KOPT-K1 (cell line): ENCODE results near the gene GLYR1.

ENCODE experiments used
- H3K27ac ChIP-seq: fragments of 200-600 bp; sonication (generic); 2 replicates; pipeline ENCODE4 v1.5.1; 2016; ENCODE audit warnings: antibody characterized with exemption, mild to moderate bottlenecking, low read depth, low read length; ENCODE audit not compliant: poor library complexity, severe bottlenecking
- H3K36me3 ChIP-seq: fragments of 200-600 bp; sonication (generic); 2 replicates; pipeline ENCODE4 v1.5.1; 2017; ENCODE audit warnings: antibody characterized with exemption, mild to moderate bottlenecking, low read length, moderate library complexity; ENCODE audit not compliant: insufficient read depth
- H3K9me3 ChIP-seq: fragments of 200-600 bp; sonication (generic); 2 replicates; pipeline ENCODE4 v1.5.1; 2017; ENCODE audit warnings: antibody characterized with exemption, low read length, mild to moderate bottlenecking; ENCODE audit not compliant: insufficient read depth, poor library complexity, severe bottlenecking

Gene GLYR1

GRCh38 chr16:4813251-4814003 lies 33.7 kb downstream of the GLYR1 start:
- H3K27ac ChIP-seq, result no peak overlapping the region
- H3K9me3 ChIP-seq, result no peaks in the 10 kb centered on the region
- H3K36me3 ChIP-seq, result peaks cover 92% of the 10 kb centered on the region

- peaks cover 94% of the 10 kb centered on the region for H3K36me3 ChIP-seq
- H3K9me3 ChIP-seq, result no peaks in the 10 kb centered on the region
- no peak overlapping the region for H3K27ac ChIP-seq
Measured at GRCh38 chr16:4811773-4812172, 35.3 kb downstream of the GLYR1 start.

GRCh38 chr16:4811242-4811641 lies 35.8 kb downstream of the GLYR1 start:
- Histone ChIP-seq H3K9me3 (no peaks in the 10 kb centered on the region), H3K36me3 (peaks cover 93% of the 10 kb centered on the region), H3K27ac (no peak overlapping the region)

- peaks cover 71% of the 10 kb centered on the region for H3K36me3 ChIP-seq
- H3K9me3 ChIP-seq, result no peaks in the 10 kb centered on the region
- no peak overlapping the region for H3K27ac ChIP-seq
Measured at GRCh38 chr16:4806280-4806679, 40.8 kb downstream of the GLYR1 start.

- Histone ChIP-seq H3K27ac (no peak overlapping the region), H3K36me3 (peaks cover 61% of the 10 kb centered on the region), H3K9me3 (no peaks in the 10 kb centered on the region)
Measured at GRCh38 chr16:4805231-4805630, 41.9 kb downstream of the GLYR1 start.

GRCh38 chr16:4803898-4804762 lies 43.0 kb downstream of the GLYR1 start:
- Histone ChIP-seq H3K36me3 (peaks cover 51% of the 10 kb centered on the region), H3K9me3 (no peaks in the 10 kb centered on the region), H3K27ac (no peak overlapping the region)

GRCh38 chr16:4803401-4803844 lies 43.7 kb downstream of the GLYR1 start:
- Histone ChIP-seq H3K27ac (peak overlapping the region; percentile 53), H3K36me3 (peaks cover 44% of the 10 kb centered on the region), H3K9me3 (no peaks in the 10 kb centered on the region)

- peak overlapping the region; percentile 53 for H3K27ac ChIP-seq
- no peaks in the 10 kb centered on the region for H3K9me3 ChIP-seq
- peaks cover 38% of the 10 kb centered on the region for H3K36me3 ChIP-seq
Measured at GRCh38 chr16:4802659-4803287, 44.3 kb downstream of the GLYR1 start.

GRCh38 chr16:4801962-4802658 lies 45.0 kb downstream of the GLYR1 start, which contains the start of gene ROGDI:
TSS of gene ROGDI (minus strand) at chr16:4802633. CDS start at chr16:4802571, 62 bp downstream.
- H3K9me3 ChIP-seq, result no peaks in the 10 kb centered on the region
- peak within 1 kb of the TSS; percentile 53 for H3K27ac ChIP-seq
- H3K36me3 ChIP-seq, result peaks cover 31% of the 10 kb centered on the region

- no peaks in the 10 kb centered on the region for H3K9me3 ChIP-seq
- peaks cover 26% of the 10 kb centered on the region for H3K36me3 ChIP-seq
- no peak overlapping the region for H3K27ac ChIP-seq
Measured at GRCh38 chr16:4801051-4801961, 45.8 kb downstream of the GLYR1 start.

GRCh38 chr16:4800290-4801041 lies 46.6 kb downstream of the GLYR1 start:
- peaks cover 21% of the 10 kb centered on the region for H3K36me3 ChIP-seq
- H3K27ac ChIP-seq, result no peak overlapping the region
- no peaks in the 10 kb centered on the region for H3K9me3 ChIP-seq

- no peaks in the 10 kb centered on the region for H3K9me3 ChIP-seq
- no peak overlapping the region for H3K27ac ChIP-seq
Measured at GRCh38 chr16:4799171-4799855, 47.8 kb downstream of the GLYR1 start.

GRCh38 chr16:4798456-4798855 lies 48.6 kb downstream of the GLYR1 start:
- 0 out of 2 replicates have a peak, but pooled peaks cover under 1% of the 10 kb centered on the region for H3K36me3 ChIP-seq
- no peaks in the 10 kb centered on the region for H3K9me3 ChIP-seq
- H3K27ac ChIP-seq, result no peak overlapping the region

More at GRCh38 chr16:4799171-4799855, 47.8 kb downstream of the GLYR1 start:
- H3K36me3 ChIP-seq, result peaks cover 9% of the 10 kb centered on the region
